Activated CD4-positive, alpha-beta T cell treated with anti-CD3 and anti-CD28 coated beads for 36 hours (primary cell): ENCODE results near the gene TMPRSS7. TPM values are rescaled to one million over a fixed set of nuclear protein-coding genes. Genes with fewer than 3 reads are reported as not detected.

ENCODE experiments used
- ATAC-seq: fragments of 200-7000 bp; cut with Tn5 transposase; one replicate; pipeline ENCODE4 v1.10.0; 2021; ENCODE audit warnings: mild to moderate bottlenecking, moderate library complexity
- CTCF ChIA-PET: fragments of 350-600 bp; sonication (Branson Sonifier 250); formaldehyde crosslinking; loops from one replicate; lab custom pipeline; 2021; ENCODE audit warnings: antibody characterized with exemption; lab: Charles Lee
- POLR2A ChIA-PET: fragments of 350-600 bp; sonication (Branson Sonifier 250); formaldehyde crosslinking; loops from one replicate; lab custom pipeline; 2021; ENCODE audit warnings: antibody characterized with exemption, inconsistent platforms; lab: Charles Lee
- DNase-seq: peaks from one replicate; pipeline ENCODE4 v3.0.0-alpha.2; 2020
- H3K27ac Mint-ChIP-seq: one replicate; pipeline ENCODE4 v1.8.0; 2021; ENCODE audit warnings: mixed read lengths
- H3K27me3 Mint-ChIP-seq: one replicate; pipeline ENCODE4 v1.8.0; 2021; ENCODE audit warnings: mixed read lengths
- H3K36me3 Mint-ChIP-seq: one replicate; pipeline ENCODE4 v1.8.0; 2021; ENCODE audit warnings: low read depth, mixed read lengths
- H3K4me1 Mint-ChIP-seq: one replicate; pipeline ENCODE4 v1.8.0; 2021; ENCODE audit warnings: mixed read lengths
- H3K4me3 Mint-ChIP-seq: one replicate; pipeline ENCODE4 v1.8.0; 2021; ENCODE audit warnings: mild to moderate bottlenecking, moderate library complexity, mixed read lengths
- H3K9me3 Mint-ChIP-seq: one replicate; pipeline ENCODE4 v1.8.0; 2021; ENCODE audit warnings: low read depth, mixed read lengths
- intact Hi-C, 2 experiments: fragments of 100-400 bp; cut with DNase I in 1 of 2; cut with micrococcal nuclease in 1 of 2; formaldehyde crosslinking; loops; one replicate each; pipeline versions ENCODE4 v1.14.2 to v1.15.1; 2022 to 2024; cut with DNase I, micrococcal nuclease
- total RNA-seq, 2 experiments: library from RNA; stranded (reverse); gene quantifications; one replicate each; pipeline ENCODE4 v1.2.3, GENCODE V29; 2021

TMPRSS7 gene
- total RNA-seq, 2 experiments from 2014 or later, result not detected

DNA sequence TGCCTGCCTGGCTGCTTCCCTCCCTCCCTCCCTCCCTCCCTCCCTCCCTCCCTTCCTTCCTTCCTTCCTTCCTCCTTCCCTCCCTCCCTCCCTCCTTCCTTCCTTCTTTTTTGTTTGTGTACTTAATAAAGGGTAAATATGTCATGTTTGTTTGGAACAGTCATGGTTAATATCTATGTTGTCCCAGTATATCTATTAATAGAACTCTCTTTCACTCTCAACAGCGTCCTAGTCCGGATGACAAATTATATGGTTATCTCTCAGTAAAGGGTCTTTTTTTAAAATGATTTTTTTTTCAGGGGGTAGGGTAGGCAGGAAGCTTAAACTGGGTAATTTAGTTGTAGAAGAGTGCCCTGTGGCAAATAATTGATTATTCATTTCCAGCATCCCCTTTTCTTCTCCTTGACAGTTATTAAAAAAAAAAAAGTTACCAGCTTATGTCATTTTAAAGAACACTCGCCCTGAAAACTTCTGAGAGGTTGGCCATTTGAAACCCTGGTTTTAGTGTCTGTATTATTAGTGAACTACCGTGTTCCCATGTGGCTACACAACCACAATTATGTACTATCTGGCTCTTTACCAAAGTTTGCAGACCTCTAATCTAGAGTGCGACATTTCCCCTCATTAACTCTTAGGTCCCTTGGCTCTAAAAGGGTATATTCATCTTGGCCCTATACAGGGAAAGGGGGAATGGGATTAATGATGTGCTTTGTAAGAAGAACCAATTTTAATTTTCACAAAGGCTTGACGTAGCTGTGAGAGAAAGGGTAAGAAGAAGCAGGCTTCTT, 22.1 kb upstream of the TMPRSS7 start:
- DNase-seq (no peak), ATAC-seq (no peak)
- Mint-ChIP-seq H3K4me3 (no peak overlapping the region), H3K27me3 (no peaks in the 10 kb centered on the region), H3K36me3 (no peaks in the 10 kb centered on the region), H3K9me3 (no peaks in the 10 kb centered on the region), H3K27ac (no peak overlapping the region), H3K4me1 (peaks cover 20% of the 10 kb centered on the region)
- intact Hi-C loops, result loop anchor here in 1 of 2 experiments (2.0 to 10.0 kb wide), 2 partner anchors 14 to 118 kb away; partner anchors contain the start of gene TAGLN3
- ChIA-PET CTCF (interaction anchor here (0.7 to 20.3 kb wide), 21 partner anchors 17 to 344 kb away, joined by 3 to 515 read pairs (median 8); partner anchors contain the start of genes ABHD10 and TAGLN3), POLR2A (interaction anchor here (0.7 kb wide), 1 partner anchor 9 kb away, joined by 3 read pairs; no protein-coding TSS in a partner anchor)

- Mint-ChIP-seq H3K4me3 (no peak overlapping the region), H3K4me1 (peaks cover 20% of the 10 kb centered on the region), H3K27ac (peak overlapping the region; percentile 29), H3K9me3 (no peaks in the 10 kb centered on the region), H3K36me3 (no peaks in the 10 kb centered on the region), H3K27me3 (no peaks in the 10 kb centered on the region)
- ChIA-PET POLR2A (interaction anchor here (0.6 to 0.7 kb wide), 3 partner anchors 10 to 130 kb away, joined by 3 to 5 read pairs (median 3); partner anchors contain the start of gene ABHD10), CTCF (interaction anchor here (0.6 to 20.3 kb wide), 55 partner anchors 9 to 501 kb away, joined by 3 to 515 read pairs (median 4); partner anchors contain the start of genes ABHD10, PHLDB2, TAGLN3 and TMPRSS7)
- intact Hi-C loops, result loop anchor here (1.0 to 10.0 kb wide), 7 partner anchors 11 to 344 kb away; partner anchors contain the start of gene TAGLN3 (in 1 of the 2)
- peak; percentile 82 for DNase-seq
- peak; percentile 96 for ATAC-seq
These were observed 21.3 kb upstream of the TMPRSS7 start for GRCh38 chr3:112013058-112013783.

- POLR2A ChIA-PET, result interaction anchor here (0.6 to 0.7 kb wide), 3 partner anchors 9 to 130 kb away, joined by 3 to 5 read pairs (median 3); partner anchors contain the start of gene ABHD10
- Mint-ChIP-seq H3K27ac (peak overlapping the region; percentile 17), H3K9me3 (no peaks in the 10 kb centered on the region), H3K4me1 (peaks cover 20% of the 10 kb centered on the region), H3K36me3 (no peaks in the 10 kb centered on the region), H3K27me3 (no peaks in the 10 kb centered on the region), H3K4me3 (no peak overlapping the region)
- intact Hi-C loops, result loop anchor here (1.0 to 10.0 kb wide), 7 partner anchors 11 to 344 kb away; partner anchors contain the start of gene TAGLN3 (in 1 of the 2)
- ATAC-seq, result peak; percentile 13
- no peak for DNase-seq
- CTCF ChIA-PET, result interaction anchor here (0.6 to 20.3 kb wide), 53 partner anchors 9 to 500 kb away, joined by 3 to 515 read pairs (median 4); partner anchors contain the start of genes ABHD10, PHLDB2, TAGLN3 and TMPRSS7
These were observed 20.8 kb upstream of the TMPRSS7 start for GRCh38 chr3:112013784-112014143.

DNA sequence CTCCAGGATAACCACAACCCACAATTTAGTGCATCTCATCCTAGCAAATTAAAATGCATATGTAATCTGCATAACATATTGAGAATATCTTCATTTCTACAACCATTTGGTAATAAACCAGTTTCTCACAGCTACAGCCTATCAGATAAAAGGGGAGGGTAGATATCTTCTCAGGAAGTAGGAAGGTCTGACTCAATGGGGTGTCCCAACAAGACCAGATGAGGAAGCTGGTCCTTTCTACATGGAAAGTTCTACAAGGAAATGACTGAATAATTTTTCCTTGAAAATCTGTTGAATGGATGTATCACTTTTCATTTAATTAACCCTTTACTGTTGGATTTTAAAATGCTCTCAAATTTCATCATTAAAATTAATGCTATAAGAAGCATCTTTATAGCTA, 17.4 kb upstream of the TMPRSS7 start:
- ChIA-PET POLR2A (no interaction called here), CTCF (interaction anchor here (0.6 to 20.3 kb wide), 10 partner anchors 9 to 638 kb away, joined by 3 to 515 read pairs (median 5); partner anchors contain the start of genes ABHD10, PHLDB2 and TAGLN3)
- Mint-ChIP-seq H3K36me3 (no peaks in the 10 kb centered on the region), H3K27ac (no peak overlapping the region), H3K4me1 (peaks cover 20% of the 10 kb centered on the region), H3K4me3 (no peak overlapping the region), H3K27me3 (no peaks in the 10 kb centered on the region), H3K9me3 (no peaks in the 10 kb centered on the region)
- ATAC-seq (no peak), DNase-seq (no peak)
- intact Hi-C loops, result loop anchor here in 1 of 2 experiments (10.0 kb wide), 1 partner anchor 122 kb away; no protein-coding TSS in a partner anchor

DNA sequence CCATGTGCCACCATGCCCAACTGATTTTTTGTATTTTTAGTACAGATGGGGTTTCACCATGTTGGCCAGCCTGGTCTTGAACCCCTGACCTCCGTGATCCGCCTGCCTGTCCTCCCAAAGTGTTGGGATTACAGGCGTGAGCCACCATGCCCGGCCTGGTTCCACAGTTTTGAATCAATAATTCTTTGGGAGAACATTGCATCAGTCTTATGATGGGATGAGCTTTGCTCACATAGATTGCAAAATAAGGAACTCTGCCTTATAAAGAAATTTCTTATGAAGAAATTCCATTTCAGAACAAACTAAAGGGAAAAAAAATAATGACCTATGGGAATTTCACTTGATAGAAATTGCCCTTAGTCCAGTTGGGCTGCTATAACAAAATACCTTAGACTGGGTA, 15.8 kb upstream of the TMPRSS7 start:
- DNase-seq (no peak), ATAC-seq (no peak)
- ChIA-PET POLR2A (interaction anchor here (0.6 kb wide), 1 partner anchor 16 kb away, joined by 3 read pairs; no protein-coding TSS in a partner anchor), CTCF (interaction anchor here (20.3 kb wide), 1 partner anchor 23 kb away, joined by 515 read pairs; the partner anchor contains the start of gene TAGLN3)
- H3K36me3 Mint-ChIP-seq, result no peaks in the 10 kb centered on the region
- intact Hi-C loops, result loop anchor here in 1 of 2 experiments (10.0 kb wide), 1 partner anchor 124 kb away; no protein-coding TSS in a partner anchor
- peaks cover 8% of the 10 kb centered on the region for H3K4me1 Mint-ChIP-seq
- no peak overlapping the region for H3K4me3 Mint-ChIP-seq
- no peaks in the 10 kb centered on the region for H3K9me3 Mint-ChIP-seq
- no peak overlapping the region for H3K27ac Mint-ChIP-seq
- no peaks in the 10 kb centered on the region for H3K27me3 Mint-ChIP-seq

DNA sequence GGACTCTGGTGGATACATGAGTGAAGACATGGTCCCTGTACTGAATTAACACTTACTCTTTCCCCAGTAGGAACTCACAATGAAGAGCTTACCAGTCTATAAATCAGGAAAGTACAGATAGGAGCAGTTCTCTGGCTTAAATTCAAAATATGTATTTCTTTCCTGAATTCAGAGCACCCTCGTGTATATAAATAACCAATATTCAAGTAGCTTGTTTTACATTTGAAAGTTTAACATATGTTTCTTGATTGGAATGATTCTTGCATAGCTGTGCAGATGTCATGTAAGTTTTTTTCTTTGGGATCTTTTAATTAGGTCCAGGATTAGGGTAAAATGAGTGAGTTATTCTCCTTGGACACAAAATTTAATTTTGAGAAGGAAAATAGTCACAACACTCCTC, 14.8 kb upstream of the TMPRSS7 start:
- no peaks in the 10 kb centered on the region for H3K27me3 Mint-ChIP-seq
- peaks cover 3% of the 10 kb centered on the region for H3K4me1 Mint-ChIP-seq
- no peak overlapping the region for H3K4me3 Mint-ChIP-seq
- ATAC-seq (no peak), DNase-seq (no peak)
- H3K27ac Mint-ChIP-seq, result no peak overlapping the region
- ChIA-PET CTCF (interaction anchor here (1.0 to 20.3 kb wide), 3 partner anchors 22 to 24 kb away, joined by 3 to 515 read pairs (median 5); partner anchors contain the start of gene TAGLN3), POLR2A (no interaction called here)
- intact Hi-C loops, result loop anchor here in 1 of 2 experiments (10.0 kb wide), 1 partner anchor 125 kb away; no protein-coding TSS in a partner anchor
- H3K36me3 Mint-ChIP-seq, result no peaks in the 10 kb centered on the region
- no peaks in the 10 kb centered on the region for H3K9me3 Mint-ChIP-seq

GRCh38 chr3:112020674-112021085, 13.9 kb upstream of the TMPRSS7 start:
- Mint-ChIP-seq H3K4me3 (no peak overlapping the region), H3K36me3 (no peaks in the 10 kb centered on the region), H3K9me3 (no peaks in the 10 kb centered on the region), H3K27me3 (no peaks in the 10 kb centered on the region), H3K27ac (no peak overlapping the region), H3K4me1 (peaks cover 3% of the 10 kb centered on the region)
- no peak for DNase-seq
- ChIA-PET POLR2A (no interaction called here), CTCF (interaction anchor here (1.1 to 20.3 kb wide), 2 partner anchors 21 to 25 kb away, joined by 5 to 515 read pairs; partner anchors contain the start of gene TAGLN3)
- intact Hi-C loops, result no loop called here
- ATAC-seq, result no peak

GRCh38 chr3:112027142-112027541, 7.4 kb upstream of the TMPRSS7 start:
- ChIA-PET CTCF (interaction anchor here (0.7 kb wide), 1 partner anchor 17 kb away, joined by 6 read pairs; no protein-coding TSS in a partner anchor), POLR2A (no interaction called here)
- Mint-ChIP-seq H3K4me1 (no peaks in the 10 kb centered on the region), H3K36me3 (no peaks in the 10 kb centered on the region), H3K27me3 (peaks cover 2% of the 10 kb centered on the region), H3K27ac (no peak overlapping the region), H3K4me3 (no peak overlapping the region), H3K9me3 (no peaks in the 10 kb centered on the region)
- no peak for DNase-seq
- intact Hi-C loops, result no loop called here
- no peak for ATAC-seq

- no peaks in the 10 kb centered on the region for H3K36me3 Mint-ChIP-seq
- intact Hi-C loops, result no loop called here
- ChIA-PET CTCF (interaction anchor here (0.7 kb wide), 1 partner anchor 38 kb away, joined by 3 read pairs; no protein-coding TSS in a partner anchor), POLR2A (no interaction called here)
- H3K27me3 Mint-ChIP-seq, result peaks cover 2% of the 10 kb centered on the region
- H3K27ac Mint-ChIP-seq, result no peak overlapping the region
- no peaks in the 10 kb centered on the region for H3K4me1 Mint-ChIP-seq
- no peak overlapping the region for H3K4me3 Mint-ChIP-seq
- no peak for DNase-seq
- H3K9me3 Mint-ChIP-seq, result no peaks in the 10 kb centered on the region
- no peak for ATAC-seq
These were observed 6.7 kb upstream of the TMPRSS7 start for GRCh38 chr3:112027826-112028225.

DNA sequence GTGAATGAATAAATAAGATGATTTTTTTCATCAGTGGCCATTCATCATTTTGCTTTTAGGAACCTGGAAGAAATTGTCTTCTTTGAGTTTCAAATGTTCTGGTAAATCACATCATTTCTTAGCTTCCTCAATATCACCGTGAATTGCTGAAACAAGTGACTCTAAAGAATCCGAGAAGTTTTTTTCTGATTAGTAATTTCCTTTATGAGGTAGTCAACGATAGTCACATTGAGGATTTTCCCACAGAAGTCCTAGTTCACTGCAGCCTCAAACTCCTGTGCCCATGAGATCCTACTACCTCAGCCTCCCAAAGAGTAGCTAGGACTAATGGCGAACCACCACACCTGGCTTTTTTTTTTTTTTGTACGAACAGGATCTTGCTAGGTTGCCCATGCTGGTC, 3.6 kb upstream of the TMPRSS7 start:
- H3K4me3 Mint-ChIP-seq, result no peak overlapping the region
- POLR2A ChIA-PET, result no interaction called here

More for the DNA sequence above, 3.6 kb upstream of the TMPRSS7 start:
- intact Hi-C loops, result no loop called here
- Mint-ChIP-seq H3K9me3 (no peaks in the 10 kb centered on the region), H3K4me1 (no peaks in the 10 kb centered on the region), H3K27me3 (peaks cover 3% of the 10 kb centered on the region), H3K27ac (no peak overlapping the region), H3K36me3 (no peaks in the 10 kb centered on the region)
- DNase-seq (no peak), ATAC-seq (no peak)
- CTCF ChIA-PET, result interaction anchor here (0.9 to 1.5 kb wide), 3 partner anchors 12 to 18 kb away, joined by 3 to 6 read pairs (median 5); no protein-coding TSS in a partner anchor
